ENCODE data around the gene CFAP97.
"Not testable (repeated sequence)": the region's sequence is repeated elsewhere in the genome, so short reads cannot be mapped to it uniquely, and the experiment has no call there.

The CFAP97 gene

DNA sequence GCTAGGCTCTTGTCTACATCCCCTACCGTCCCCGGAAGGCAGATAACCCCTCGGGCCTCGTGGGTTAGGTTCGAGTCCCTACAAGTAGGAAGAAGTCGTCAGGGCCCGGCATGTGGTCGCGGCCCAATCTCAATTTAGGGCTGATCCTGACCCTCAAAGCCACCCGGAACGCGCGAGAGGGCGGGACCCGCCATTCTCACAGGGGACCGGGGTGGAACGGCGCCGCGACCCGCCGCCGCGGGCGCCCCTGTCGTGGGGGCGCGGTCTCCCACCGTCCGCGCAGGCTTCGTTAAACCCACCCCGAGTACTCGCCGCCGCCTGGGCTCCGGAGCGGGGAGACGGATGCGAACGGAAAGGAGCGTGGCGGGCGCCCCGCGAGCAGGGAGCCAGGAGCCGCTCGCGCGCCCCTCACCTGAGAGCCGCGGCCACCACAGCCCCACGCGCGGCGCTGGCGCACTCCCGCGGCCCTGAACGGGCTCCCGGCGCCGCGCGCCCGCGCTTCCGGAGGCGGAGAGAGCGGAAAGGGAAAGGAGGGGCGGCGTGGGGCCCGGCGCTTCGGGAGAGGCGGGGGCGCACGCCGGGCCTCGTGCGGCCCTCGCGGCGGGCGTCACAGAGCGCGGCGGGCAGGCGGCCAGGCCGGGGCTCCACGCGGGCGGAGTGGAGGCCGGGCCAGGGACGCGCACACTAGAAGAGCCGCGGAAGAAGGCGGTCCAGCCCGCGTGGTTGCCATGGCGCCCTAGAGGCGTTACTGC is at the start of gene CFAP97:
CFAP97 (minus strand) TSS at position 515 of the 752 bp plus-strand sequence. CDS start 12,804 bp downstream, outside the sequence.
- peak; percentile 60 for DNase-seq (ENCODE audit: low read depth, low spot score)

DNA sequence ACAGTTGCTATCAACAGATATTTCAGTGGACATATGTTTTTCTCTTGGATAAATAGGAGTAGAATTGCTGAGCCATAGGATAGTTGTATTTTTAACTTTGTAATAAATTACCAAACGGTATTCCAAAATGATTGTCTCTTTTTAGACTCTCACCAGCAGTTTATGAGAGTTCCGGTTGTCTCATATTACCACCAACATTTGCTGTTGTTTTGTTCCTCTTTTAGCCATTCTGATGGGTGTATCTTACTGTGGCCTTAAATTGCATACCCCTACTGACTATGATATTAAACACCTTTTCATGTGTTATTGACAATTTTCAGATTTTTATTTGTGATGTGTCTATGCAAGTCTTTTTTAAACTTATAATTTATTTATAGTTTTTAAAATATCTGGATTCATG is 45.3 kb upstream of the CFAP97 start:
- DNase-seq (ENCODE audit: low read depth, low spot score), result no peak

DNA sequence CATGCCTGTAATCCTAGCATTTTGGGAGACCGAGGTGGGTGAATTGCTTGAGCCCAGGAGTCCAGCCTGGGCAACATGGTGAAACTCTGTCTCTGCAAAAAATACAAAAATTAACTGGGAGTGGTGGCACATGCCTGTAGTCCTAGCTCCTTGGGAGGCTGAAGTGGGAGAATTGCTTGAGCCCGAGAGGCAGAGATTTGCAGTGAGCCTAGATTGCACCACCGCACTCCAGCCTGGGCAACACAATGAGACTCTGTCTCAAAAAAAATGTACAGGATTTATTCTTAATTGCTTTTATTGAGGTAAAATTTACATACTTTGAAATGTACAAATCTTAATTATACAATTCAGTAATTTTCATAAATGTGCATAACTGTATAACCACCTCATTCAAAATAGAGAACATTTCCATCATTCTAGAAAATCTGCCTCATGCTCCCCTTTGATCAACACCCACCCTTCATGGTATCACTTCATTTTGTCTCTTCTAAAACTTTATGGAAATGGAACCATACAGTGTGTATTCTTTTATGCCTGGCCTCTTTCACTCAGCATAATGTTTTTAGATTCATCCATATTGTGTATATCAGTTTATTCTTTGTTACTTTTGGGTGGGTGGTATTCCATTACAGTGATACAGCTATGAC is 44.7 kb upstream of the CFAP97 start:
- DNase-seq (ENCODE audit: low read depth, low spot score), result no peak

DNA sequence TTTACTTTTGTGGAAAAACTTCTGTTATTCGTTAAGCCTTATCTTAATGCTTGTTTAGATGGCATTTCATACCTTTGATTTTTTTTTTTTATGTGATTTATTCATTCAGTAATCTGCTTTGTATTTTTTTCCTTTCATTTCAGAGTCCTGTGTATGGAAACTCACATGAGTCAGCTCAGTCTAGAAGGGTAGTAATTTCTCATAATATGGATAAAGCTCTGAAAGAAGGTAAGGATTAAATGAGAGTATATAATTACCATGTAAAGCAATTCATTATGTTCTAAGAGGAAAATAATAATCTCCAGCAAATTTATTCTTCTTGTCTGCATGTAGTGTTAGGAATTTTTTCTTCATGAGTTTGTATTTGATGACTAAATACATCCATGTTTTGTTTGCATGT is 43.4 kb upstream of the CFAP97 start:
- no peak for DNase-seq (ENCODE audit: low read depth, low spot score)

DNA sequence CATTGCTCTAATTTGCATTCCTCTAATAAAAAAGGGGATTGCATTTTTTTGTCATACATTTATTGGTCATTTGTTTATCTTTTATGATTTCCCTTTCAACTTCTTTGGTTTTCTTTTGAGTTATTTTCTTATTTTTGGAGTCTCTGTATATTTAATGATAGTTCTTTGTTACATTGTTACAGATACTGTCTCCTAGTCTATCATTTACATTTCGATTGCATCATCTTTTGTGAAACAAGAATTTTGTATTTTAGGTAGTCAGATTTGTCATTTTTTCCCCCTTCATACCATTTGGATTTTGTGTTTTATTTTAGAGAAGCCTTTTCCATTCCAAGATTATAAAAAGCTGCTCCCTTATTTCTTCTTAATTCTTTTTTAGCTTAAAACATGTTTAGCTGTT is 42.7 kb upstream of the CFAP97 start:
- no peak for DNase-seq (ENCODE audit: low read depth, low spot score)

DNA sequence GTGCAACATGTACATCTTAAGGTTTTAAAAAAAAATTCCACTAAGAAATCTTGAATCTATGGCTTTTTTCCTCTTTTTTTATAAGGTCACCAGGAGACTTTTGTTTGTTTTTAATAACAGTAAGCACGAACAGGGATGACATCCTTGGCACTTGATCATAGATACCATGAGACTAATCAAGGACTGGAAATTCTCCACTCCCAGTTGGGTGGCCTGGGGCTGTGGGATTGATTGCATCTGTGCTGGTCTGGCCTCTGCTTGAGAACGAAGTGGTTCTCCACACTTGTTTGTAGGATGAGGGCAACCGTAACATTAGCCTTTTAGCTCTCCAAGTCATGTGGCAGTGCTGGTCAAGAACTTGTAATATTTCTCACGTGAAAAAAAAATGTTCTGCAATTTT is 41.0 kb upstream of the CFAP97 start:
- DNase-seq (ENCODE audit: low read depth, low spot score), result no peak

DNA sequence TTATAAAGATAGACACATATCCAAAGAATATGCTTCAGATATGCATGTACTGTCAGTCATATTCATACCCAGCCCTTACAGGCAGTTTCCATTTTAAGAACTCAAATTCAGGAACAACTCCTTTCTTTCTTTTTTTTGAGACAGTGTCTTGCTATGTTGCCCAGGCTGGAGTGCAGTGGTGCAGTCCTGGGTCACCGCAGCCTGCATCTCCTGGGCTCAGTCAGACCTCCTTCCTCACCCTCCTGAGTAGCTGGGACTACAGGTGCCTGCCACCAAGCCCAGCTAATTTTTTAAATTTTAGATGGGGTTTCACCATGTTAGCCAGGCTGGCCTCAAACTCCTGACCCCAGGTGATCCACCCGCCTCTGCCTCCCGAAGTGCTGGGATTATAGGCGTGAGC is 40.1 kb upstream of the CFAP97 start:
- no peak for DNase-seq (ENCODE audit: low read depth, low spot score)

DNA sequence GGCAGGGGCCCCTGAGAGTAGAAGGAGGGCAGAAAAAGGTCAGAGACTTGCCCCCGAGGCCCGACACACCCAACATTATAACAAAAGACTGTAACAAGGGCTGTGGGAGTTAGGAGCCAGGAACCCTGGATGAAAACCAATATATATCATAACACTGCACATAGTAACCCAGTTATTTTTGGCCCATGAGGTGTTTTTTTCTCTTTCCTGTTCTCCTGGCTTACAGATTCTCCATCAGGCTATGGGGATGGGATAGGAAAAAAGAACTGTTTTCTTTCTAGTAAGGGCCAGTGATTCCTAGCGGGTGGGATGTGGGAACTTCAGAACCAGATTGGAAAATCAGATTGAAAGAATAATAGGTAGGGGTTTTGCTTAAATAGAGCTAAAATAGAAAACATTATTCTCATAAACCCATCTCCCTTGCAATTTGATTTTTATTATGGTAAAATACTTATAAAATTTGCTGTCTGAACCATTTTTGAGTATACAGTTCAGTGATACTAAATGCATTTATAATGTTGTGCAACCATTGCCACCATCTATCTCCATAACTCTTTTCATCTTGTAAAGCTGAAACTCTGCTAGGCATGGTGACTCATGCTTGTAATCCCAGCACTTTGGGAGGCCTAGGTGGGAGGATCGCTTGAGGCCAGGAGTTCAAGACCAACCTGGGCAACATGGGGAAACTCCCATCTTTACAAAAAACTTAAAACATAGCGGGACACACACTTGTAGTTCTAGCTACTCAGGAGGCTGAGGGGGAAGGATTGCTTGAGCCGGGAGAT is 39.1 kb upstream of the CFAP97 start:
- DNase-seq (ENCODE audit: low read depth, low spot score), result no peak

DNA sequence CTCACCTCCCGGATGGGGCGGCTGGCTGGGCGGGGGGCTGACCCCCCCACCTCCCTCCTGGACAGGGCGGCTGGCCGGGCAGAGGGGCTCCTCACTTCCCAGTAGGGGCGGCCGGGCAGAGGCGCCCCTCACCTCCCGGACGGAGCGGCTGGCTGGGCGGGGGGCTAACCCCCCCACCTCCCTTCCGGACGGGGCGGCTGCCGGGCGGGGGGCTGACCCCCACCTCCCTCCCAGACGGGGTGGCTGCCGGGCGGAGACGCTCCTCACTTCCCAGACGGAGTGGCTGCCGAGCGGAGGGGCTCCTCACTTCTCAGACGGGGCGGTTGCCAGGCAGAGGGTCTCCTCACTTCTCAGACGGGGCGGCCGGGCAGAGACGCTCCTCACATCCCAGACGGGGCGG is 36.7 kb upstream of the CFAP97 start:
- not testable (repeated sequence) for DNase-seq (ENCODE audit: low read depth, low spot score)

DNA sequence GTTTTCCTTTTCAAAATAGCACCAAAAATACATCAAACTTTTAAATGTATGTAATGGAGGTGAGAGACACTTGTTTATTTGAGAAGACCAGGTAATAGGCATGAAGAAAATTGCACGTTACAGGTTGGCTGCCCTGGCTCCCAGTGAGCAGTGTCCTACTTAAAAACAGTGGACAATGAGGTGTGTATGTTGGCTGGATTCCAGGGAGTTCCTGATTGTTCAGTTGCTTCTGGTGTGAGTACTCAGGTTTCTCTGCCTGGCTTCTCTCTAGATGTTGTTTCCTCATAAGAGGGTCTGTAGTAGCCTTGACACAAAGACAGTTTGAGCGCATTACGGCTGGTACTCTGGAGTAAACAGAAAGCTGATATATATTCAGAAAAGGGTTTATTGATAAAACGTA is 35.0 kb upstream of the CFAP97 start:
- DNase-seq (ENCODE audit: low read depth, low spot score), result no peak

DNA sequence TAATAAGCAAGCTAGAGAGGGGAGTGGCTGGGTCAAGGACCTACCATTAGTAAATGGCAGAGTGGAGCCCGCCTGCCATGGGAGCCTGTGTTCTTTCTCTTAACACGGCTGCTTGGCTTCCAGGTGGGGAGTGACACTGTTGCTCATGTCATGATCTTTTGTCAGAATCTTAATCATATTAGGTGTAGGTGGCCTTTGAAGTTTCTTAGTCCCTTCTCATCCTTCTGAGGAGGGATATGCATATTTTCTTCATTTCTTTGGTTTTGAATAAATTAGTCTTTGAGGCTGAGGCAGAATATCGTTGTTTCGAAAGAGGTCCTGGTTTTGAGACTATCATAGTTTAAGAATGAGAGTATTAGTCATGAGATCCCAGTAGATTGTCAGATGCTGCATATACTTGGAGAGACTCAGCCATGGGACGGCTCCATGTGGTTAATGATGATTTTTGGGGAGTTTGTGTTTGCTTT is 34.4 kb upstream of the CFAP97 start:
- no peak for DNase-seq (ENCODE audit: low read depth, low spot score)

DNA sequence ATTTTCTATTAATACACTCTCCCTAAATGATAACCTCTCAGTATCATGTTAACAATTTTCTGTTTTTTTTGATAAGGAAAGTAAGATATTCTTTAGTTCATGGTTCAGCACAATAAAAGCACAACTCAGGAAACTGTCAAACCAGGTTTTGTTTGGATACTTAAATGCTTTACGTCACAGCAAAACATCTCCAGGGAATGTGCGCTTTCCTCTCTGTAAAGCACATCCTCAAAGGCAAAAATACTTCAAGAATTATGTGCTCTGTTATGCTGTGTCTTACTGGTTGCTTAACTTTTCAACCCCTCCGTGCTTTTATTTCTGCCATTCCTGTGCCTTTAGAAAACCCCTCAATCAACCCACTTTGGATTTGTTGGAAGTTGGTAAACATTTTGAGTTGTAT is 33.4 kb upstream of the CFAP97 start:
- DNase-seq (ENCODE audit: low read depth, low spot score), result no peak

DNA sequence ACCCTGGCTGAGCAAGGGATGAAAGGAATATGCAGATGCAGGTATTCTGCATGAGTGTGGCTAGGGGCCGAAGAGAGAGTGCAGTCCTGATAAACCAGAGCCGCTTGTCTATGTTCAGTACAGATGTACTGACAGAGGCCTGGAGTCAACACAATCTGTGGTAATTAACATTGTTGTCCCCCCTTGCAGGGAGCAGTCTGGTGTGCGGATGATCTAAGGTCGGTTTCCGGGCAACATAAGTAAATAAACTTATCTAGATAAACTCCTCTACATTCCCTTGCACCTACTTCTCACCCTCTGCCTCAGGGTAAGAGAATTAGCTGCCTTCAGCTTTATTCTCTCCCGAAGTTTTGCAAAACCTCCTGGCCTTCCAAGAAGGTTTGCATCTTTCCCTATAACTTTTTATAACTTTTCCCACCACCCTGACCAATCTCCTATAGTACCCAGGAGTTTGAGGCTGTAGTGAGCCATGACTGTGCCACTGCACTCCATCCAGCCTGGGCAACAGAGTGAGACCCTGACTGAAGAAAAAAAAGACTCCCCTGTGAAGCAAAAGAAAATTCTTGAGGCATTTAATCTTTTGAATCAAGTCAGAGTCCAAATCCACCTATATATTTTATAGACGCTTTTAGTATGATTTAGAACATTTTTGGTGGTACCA is 32.2 kb upstream of the CFAP97 start:
- DNase-seq (ENCODE audit: low read depth, low spot score), result no peak

DNA sequence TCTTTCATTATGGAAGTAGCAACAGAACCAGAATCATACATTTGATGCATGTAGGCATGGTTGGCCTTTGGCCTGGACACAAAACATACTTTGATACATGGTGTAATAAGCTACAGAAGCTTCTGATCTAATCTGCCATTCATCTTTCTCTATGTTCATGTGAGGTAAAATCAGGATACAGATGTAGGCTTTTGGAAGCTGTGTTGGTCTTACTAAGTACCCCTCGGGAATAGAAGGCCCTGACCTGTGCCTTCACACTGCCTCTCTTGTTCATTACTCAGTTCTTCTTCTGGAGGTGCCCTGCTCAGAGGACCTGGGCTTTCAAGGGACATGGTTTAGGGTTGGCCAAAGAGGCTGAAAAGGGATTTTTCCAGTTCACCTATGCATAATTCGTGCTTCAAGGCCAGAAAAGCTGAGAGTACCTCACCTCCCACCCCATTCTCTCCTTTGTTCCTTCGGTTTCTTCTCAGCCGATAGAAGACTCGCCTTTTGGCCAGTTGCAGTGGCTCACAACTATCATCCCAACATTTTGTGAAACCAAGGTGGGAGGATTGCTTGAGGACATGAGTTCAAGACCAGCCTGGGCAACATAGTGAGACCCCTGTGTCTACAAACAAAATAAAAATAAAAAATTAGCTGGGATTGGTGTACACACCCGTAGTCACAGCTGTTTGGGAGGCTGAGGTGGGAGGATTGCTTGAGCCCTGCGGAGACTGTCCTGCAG is 31.5 kb upstream of the CFAP97 start:
- DNase-seq (ENCODE audit: low read depth, low spot score), result no peak

DNA sequence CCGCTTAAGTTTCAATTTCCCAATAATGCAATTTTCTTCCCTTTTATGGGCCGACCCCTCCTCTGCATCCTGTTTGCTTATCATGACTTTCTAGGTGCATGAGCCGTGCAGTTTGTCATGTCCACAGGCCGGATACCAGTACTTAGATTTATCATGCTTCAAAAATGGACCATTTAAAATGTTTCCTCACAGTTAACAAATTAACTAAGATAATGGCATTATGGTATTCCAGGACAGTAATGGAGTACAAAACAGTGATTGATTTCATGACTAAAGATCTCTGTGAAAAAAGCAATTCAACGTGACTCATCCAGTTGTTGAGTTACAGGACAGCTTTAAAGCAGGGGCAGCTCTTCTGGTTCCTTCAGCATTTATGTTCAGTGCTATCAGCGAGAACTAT is 28.6 kb upstream of the CFAP97 start:
- no peak for DNase-seq (ENCODE audit: low read depth, low spot score)

DNA sequence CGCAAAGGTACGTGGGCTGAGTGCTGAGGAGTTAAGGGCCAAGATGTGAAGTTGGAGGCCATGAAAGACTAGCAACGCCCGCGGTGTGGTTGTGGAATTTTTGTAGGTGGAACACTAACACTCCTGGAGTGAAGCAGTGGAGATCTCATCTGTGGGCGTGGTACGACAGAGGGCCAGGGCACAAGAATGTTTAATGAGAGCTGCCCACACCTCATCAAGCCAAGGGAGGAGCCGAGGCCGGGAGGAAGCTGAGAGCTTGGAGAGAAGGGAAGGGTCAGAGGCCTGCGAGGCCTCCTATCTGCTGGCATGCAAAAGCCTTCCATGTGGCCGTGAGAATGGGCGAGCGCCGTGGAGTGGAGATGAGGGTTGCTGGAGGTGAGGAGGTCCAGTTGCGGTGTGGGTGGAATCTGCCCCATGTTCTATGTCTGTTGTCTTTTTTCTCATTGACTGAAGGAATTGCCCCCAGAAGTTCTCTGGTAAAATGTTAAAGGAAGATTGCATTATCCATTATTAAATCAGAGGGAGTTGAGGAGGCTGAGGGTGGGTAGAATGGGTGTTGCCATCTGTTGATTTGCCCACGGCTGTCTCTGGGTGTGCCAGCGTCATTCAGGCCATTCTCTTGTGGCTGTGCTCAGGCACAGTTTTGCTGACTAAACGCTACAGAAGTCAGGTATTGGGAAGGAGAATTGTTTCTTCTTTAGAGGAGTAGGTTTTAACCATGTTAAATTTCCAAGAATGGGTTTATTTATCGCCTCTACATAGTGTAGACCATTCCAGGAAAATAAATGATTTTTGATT is 25.4 kb upstream of the CFAP97 start:
- no peak for DNase-seq (ENCODE audit: low read depth, low spot score)

DNA sequence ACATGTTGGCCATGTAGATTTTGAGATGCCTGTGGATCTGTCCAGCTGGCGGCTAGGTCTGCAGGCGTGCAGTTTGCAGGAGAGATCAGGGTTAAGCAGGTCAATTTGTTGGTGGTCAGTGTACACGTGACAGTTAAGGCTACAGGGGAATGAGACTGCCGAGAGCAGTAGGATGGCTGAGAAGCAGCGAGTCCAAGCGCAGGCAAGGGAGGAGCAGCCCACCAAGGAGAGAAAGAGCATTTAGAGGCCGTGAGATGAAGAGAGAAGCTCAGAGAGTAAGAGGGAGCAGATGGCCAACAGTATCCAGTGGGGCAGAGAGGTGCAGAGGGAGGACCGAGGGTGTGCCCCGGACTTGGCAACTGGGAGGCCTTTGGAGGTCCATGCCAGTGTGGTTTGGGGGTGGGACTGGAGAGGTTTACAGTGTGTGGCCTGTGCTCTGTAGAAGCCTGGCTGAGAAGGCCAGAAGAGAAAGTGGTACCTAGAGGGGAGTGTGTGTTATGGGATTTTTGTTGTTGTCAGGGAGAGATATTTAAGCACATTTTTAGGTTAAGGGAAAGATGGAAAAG is 24.0 kb upstream of the CFAP97 start:
- no peak for DNase-seq (ENCODE audit: low read depth, low spot score)

DNA sequence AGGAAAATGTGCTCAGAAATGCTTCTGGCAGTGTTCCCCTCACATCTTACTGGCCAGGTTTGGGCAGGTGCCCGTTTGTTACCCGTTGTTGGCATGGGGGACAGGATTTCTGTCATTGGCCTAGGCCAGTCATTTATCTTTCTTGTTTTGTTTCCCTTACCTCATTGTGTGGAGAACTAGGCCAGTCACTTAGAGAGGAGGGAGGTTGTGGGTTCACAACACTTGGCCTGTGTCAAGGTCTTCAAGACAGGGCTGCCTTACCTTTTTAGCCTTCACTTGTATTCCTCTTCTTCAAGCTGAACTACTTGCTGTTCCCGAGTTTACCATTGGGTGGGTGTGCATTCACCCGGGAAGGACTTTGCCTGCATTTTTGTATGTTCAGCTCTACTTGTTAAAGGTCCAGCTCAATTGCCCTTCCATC is 23.3 kb upstream of the CFAP97 start:
- DNase-seq (ENCODE audit: low read depth, low spot score), result no peak

DNA sequence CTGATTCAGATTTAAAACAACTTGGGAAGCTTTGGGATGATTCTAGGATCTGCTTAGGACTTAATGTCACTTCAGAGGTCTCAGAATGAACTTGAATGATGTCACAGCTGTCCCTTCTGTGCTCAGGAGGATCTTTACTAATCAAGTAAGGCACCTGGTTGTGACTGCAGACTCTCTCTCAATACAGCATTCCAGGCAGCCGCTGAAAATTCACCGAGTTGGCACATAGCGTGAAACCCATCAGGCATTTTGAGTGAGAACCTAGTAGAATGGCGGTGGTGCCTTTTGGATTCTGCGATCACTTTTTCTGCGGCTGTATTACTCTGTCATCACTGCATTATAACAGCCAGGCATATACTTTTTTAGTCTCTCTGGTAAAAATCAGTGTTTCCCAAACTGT is 22.1 kb upstream of the CFAP97 start:
- DNase-seq (ENCODE audit: low read depth, low spot score), result no peak

DNA sequence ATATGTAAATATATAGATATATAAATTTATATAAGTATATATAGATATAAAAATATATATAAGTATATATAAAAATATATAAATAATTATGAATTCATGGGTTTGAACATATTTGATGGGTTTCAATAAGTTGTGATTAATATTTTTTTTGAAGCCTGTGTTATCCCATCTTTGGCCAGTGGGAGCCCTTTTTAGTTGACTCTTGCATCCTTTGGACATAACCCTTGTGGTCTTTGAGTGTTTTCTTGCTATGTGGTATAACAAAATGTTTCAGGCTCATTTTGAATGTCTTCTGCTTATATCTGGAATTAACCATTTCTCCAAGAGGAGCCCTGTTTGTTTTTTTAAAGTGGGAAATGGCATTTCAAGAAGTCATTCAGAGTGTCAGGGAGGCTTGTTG is 20.8 kb upstream of the CFAP97 start:
- DNase-seq (ENCODE audit: low read depth, low spot score), result no peak
